Testis (tissue), 3 donors: ENCODE measurements around the gene MRPL4. TPM values are rescaled to one million over a fixed set of nuclear protein-coding genes. Genes with fewer than 3 reads are reported as not detected.

Experiments
- DNase-seq: peaks from one replicate; pipeline ENCODE4 v3.0.0-alpha.2; 2019
- H3K27ac ChIP-seq, 2 donors: fragments of 200-600 bp; sonication (generic); one replicate each; pipeline ENCODE4 v1.5.1; 2019
- H3K27me3 ChIP-seq: fragments of 200-600 bp; sonication (generic); one replicate; pipeline ENCODE4 v1.5.1; 2019
- H3K36me3 ChIP-seq: fragments of 200-600 bp; sonication (generic); one replicate; pipeline ENCODE4 v1.5.1; 2017; ENCODE audit warnings: low read depth; ENCODE audit errors: missing control alignments
- H3K4me1 ChIP-seq: fragments of 200-600 bp; sonication (generic); one replicate; pipeline ENCODE4 v1.5.1; 2019
- H3K4me3 ChIP-seq, 2 donors: fragments of 200-600 bp; sonication (generic); one replicate each; pipeline ENCODE4 v1.5.1; 2017 to 2019
- H3K9me3 ChIP-seq: fragments of 200-600 bp; sonication (generic); one replicate; pipeline ENCODE4 v1.5.1; 2017
- POLR2A ChIP-seq: fragments of 450-650 bp; IDR thresholded peaks from one replicate; pipeline ENCODE4 v1.6.1; 2017; ENCODE audit warnings: antibody characterized with exemption, mild to moderate bottlenecking, moderate library complexity
- WGBS, 2 donors: methylation state at CpG; one replicate each; pipeline ENCODE4 v1.1.5; 2018; 5-methylcytosine and 5-hydroxymethylcytosine counted together
- intact Hi-C: fragments of 100-400 bp; cut with DNase I; formaldehyde crosslinking; loops from one replicate; pipeline ENCODE4 v1.15.1; 2023; ENCODE audit warnings: low total_unique reads
- polyA plus RNA-seq: library from polyadenylated mRNA; stranded (reverse); fragments of 350-450 nt; fragmentation: Illumina TruSeq; extraction: RNeasy Lipid Tissue Mini Kit (QIAGEN cat#74804); gene quantifications from one replicate; pipeline ENCODE4 v1.2.3, GENCODE V29; 2014; ENCODE audit warnings: low read depth, low replicate concordance; ENCODE audit not compliant: insufficient read depth
- total RNA-seq, 2 donors: library from RNA; depleted of rRNA; stranded (reverse); fragments of >200 nt; gene quantifications; one replicate each; pipeline ENCODE4 v1.2.3, GENCODE V29; 2016
- TF ChIP-seq, protein P1 (sequence below), 3 experiments: fragments of 450-650 bp in 2 of 3; fragments of 200-600 bp in 1 of 3; sonication (generic) in 1 of 3; IDR thresholded peaks; one replicate each; pipeline ENCODE4 v1.5.1; 2016 to 2019; ENCODE audit warnings: antibody characterized with exemption in 3 of 3, mild to moderate bottlenecking in 2 of 3, moderate library complexity in 1 of 3

MRPL4 gene
- total and polyA plus RNA-seq, 3 donors from 2014 or later = 53.3 to 91.8 (median 63.5) TPM

DNA sequence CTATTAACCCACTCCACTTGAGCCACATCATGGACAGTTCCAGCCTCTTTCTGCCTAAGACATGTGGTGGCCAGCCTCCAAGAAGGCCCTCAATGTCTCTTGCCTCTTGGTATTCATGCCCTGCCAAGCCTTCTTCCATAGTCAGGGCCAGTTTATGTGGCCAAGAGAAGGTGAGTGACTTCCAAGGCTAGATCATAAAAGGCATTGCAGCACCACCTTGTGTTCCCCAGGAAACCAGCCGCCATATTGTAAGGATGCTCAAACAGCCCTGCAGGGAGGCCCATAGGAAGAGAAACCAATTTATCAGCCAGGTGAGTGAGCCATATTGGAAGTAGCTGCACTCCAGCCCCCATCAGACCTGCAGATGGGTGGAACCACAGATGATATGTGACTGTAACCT is 45.0 kb upstream of the MRPL4 start:
- Histone ChIP-seq H3K9me3 (no peaks in the 10 kb centered on the region), H3K36me3 (no peaks in the 10 kb centered on the region), H3K4me3 (no peak overlapping the region), H3K27ac (no peak overlapping the region), H3K4me1 (no peaks in the 10 kb centered on the region), H3K27me3 (no peaks in the 10 kb centered on the region)
- no peak for DNase-seq
- intact Hi-C loops = no loop called here
- 86 to 100% methylated on average over 1 of the region's 1 CpG for WGBS, 2 donors
- TF ChIP-seq, protein P1, sequence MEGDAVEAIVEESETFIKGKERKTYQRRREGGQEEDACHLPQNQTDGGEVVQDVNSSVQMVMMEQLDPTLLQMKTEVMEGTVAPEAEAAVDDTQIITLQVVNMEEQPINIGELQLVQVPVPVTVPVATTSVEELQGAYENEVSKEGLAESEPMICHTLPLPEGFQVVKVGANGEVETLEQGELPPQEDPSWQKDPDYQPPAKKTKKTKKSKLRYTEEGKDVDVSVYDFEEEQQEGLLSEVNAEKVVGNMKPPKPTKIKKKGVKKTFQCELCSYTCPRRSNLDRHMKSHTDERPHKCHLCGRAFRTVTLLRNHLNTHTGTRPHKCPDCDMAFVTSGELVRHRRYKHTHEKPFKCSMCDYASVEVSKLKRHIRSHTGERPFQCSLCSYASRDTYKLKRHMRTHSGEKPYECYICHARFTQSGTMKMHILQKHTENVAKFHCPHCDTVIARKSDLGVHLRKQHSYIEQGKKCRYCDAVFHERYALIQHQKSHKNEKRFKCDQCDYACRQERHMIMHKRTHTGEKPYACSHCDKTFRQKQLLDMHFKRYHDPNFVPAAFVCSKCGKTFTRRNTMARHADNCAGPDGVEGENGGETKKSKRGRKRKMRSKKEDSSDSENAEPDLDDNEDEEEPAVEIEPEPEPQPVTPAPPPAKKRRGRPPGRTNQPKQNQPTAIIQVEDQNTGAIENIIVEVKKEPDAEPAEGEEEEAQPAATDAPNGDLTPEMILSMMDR (IDR thresholded peaks at IDR 0.05) = no peak
- no peak for TF ChIP-seq POLR2A

DNA sequence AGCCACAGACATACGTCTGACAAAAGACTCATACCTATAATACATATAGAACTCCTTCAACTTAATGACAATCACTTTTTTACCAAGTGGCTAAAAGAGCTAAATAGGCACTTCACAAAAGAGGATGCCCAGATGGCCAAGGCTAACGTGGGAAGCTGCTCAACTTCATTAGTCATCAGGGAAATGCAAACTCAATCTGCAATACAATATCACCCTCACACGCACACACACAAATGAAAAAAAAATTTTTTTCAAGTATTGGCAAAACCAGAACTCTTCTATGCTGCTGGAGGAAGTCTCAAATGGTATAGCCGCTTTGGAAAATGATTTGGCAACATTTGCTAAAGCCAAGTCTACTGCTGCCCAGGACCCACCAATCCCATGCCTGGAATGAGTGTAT is 42.7 kb upstream of the MRPL4 start:
- H3K27ac ChIP-seq = no peak overlapping the region
- no peak for DNase-seq
- TF ChIP-seq, protein P1 (IDR thresholded peaks at IDR 0.05) = no peak
- TF ChIP-seq POLR2A = no peak
- no peaks in the 10 kb centered on the region for H3K27me3 ChIP-seq
- H3K36me3 ChIP-seq = no peaks in the 10 kb centered on the region
- H3K4me1 ChIP-seq = no peaks in the 10 kb centered on the region
- intact Hi-C loops = no loop called here
- H3K4me3 ChIP-seq = no peak overlapping the region
- no peaks in the 10 kb centered on the region for H3K9me3 ChIP-seq
- 81 to 83% methylated on average over 4 of the region's 4 CpGs for WGBS, 2 donors

DNA sequence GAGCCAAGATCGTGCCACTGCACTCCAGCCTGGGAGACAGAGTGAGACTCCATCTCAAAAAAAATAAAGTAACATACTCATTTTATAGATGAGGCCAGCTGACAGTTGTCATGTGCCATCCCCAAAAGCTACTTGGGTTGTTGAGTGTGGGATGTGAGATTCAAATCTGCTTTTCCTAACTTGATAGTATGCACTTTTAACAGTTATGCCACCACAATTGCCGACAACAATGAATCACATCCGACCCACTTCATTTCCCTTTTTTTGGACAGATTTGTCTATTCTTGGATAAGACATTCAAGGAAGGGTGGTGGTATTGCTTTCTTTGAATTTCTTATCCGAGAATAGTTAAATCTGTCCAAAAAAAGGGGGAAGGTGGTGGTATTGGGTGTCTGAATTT is 41.0 kb upstream of the MRPL4 start:
- H3K4me1 ChIP-seq = no peaks in the 10 kb centered on the region
- H3K9me3 ChIP-seq = no peaks in the 10 kb centered on the region
- intact Hi-C loops = no loop called here
- no peak for DNase-seq
- H3K4me3 ChIP-seq = no peak overlapping the region
- no peak overlapping the region for H3K27ac ChIP-seq
- H3K27me3 ChIP-seq = no peaks in the 10 kb centered on the region
- H3K36me3 ChIP-seq = no peaks in the 10 kb centered on the region
- TF ChIP-seq, protein P1 (IDR thresholded peaks at IDR 0.05) = no peak
- no peak for TF ChIP-seq POLR2A
- 90 to 92% methylated on average over 4 of the region's 4 CpGs for WGBS, 2 donors

DNA sequence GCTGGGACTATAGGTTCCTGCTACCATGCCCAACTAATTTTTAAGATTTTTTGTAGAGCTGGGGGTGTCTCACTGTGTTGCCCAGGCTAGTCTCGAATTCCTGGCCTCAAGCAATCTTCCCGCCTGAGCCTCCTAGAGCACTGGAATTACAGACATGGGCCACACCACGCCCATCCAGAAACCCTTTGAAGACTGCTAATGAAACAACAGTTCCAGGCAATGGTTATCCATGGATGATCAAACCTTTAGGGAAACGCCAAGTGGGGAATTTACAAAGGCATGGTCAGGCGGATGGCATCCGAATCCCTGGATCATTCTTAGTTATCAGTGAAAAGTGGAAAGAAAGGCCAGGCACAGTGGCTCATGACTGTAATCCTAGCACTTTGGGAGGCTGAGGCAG is 40.3 kb upstream of the MRPL4 start:
- TF ChIP-seq POLR2A = no peak
- TF ChIP-seq, protein P1 (IDR thresholded peaks at IDR 0.05) = no peak
- WGBS, 2 donors = 95 to 97% methylated on average over 6 of the region's 6 CpGs
- Histone ChIP-seq H3K36me3 (no peaks in the 10 kb centered on the region), H3K27ac (no peak overlapping the region), H3K4me1 (no peaks in the 10 kb centered on the region), H3K27me3 (no peaks in the 10 kb centered on the region), H3K4me3 (no peak overlapping the region), H3K9me3 (no peaks in the 10 kb centered on the region)
- intact Hi-C loops = no loop called here
- DNase-seq = no peak

DNA sequence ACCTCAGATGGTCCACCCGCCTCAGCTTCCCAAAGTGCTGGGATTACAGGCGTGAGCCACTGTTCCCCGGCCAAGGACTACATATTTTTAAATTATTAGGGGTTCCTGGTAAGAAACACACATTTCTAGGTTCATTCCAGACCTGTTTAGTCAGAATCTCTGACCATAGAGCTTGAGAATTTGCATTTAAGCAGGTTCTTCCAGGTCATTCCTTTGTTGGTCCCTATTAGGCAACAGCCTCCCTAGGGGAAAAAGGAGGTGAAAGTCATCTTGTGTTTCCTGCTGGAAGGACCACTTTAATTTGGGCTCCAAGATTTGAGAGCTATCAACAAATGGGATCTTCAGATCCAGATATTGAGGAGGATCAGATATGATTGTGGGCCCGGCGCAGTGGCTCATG is 37.2 kb upstream of the MRPL4 start:
- no peaks in the 10 kb centered on the region for H3K4me1 ChIP-seq
- TF ChIP-seq, protein P1 (IDR thresholded peaks at IDR 0.05) = no peak
- TF ChIP-seq POLR2A = no peak
- no peaks in the 10 kb centered on the region for H3K36me3 ChIP-seq
- DNase-seq = no peak
- H3K4me3 ChIP-seq = no peak overlapping the region
- H3K27me3 ChIP-seq = no peaks in the 10 kb centered on the region
- no peaks in the 10 kb centered on the region for H3K9me3 ChIP-seq
- no peak overlapping the region for H3K27ac ChIP-seq
- intact Hi-C loops = no loop called here
- 93 to 95% methylated on average over 5 of the region's 5 CpGs for WGBS, 2 donors
